GOT3 (cell line): Measurements from ENCODE around the gene ARL6IP5.

ENCODE experiments used
- DNase-seq: peaks from one replicate; lab custom pipeline; 2025; ENCODE audit warnings: mixed read lengths; lab: John Stamatoyannopoulos, UW

Gene ARL6IP5

GRCh38 chr3:69085833-69086722, 1.3 kb downstream of the ARL6IP5 start:
- peak; percentile 30 for DNase-seq

DNA sequence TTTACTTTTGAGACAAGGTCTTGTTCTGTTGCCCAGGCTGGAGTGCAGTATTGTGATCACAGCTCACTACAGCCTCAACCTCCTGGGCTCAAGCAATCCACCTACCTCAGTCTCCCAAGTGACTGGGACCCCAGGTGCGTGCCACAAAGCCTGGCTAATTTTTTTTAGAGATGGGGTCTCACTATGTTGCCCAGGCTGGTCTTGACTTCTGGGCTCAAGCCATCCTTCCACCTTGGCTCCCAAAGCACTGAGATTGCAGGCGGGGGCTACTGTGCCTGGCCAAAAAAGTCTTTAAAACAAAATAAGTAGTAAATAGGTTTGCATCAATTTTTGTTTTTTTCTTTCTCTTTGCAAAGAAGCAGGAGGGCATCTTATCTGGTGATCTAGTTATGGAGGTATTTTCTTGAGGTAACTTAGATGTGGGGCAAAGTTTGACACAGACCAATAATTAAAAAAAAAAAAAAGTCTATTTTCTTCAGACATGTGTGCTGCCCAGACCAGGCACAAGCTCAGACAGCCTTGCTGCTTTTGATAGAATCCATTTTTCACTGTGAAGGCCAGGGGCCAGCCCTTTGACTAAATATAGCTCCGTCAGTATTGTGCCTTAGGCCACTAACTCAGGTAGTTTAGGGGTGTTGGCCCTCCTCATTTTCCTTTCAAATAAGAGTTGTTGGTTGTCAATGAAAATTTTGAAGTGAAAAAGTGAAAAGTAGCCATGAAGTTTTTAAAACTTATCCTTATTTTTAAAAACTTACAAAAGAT, 2.5 kb downstream of the ARL6IP5 start:
- DNase-seq = no peak

- no peak for DNase-seq
Measured at GRCh38 chr3:69088063-69088462, 3.3 kb downstream of the ARL6IP5 start.

- no peak for DNase-seq
Measured at GRCh38 chr3:69090021-69090420, 5.3 kb downstream of the ARL6IP5 start.

GRCh38 chr3:69091389-69092029, 6.8 kb downstream of the ARL6IP5 start:
- DNase-seq = no peak

DNA sequence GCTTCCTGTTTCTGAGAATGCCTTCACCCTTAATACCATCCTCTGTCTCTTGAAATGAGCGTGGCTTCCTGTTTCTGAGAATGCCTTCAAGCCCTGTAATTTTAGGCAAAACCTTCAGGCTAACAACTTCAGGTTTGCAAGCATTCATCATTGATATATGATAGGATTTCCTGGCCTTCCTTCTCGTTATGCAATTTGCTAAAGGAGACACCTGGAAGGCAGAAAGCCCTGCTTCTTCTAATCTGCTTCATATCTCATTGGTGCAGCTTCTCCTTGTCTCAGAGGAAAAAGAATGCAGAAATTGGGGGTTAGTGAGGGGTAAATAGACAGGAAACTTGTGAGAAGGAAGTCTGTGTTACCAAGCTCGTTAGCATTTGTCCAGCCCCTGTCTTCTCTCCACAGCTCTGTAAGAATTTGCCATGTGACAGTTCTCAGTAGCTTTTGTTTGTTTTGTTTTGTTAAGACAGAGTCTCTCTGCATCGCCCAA, 7.3 kb downstream of the ARL6IP5 start:
- DNase-seq = no peak

DNA sequence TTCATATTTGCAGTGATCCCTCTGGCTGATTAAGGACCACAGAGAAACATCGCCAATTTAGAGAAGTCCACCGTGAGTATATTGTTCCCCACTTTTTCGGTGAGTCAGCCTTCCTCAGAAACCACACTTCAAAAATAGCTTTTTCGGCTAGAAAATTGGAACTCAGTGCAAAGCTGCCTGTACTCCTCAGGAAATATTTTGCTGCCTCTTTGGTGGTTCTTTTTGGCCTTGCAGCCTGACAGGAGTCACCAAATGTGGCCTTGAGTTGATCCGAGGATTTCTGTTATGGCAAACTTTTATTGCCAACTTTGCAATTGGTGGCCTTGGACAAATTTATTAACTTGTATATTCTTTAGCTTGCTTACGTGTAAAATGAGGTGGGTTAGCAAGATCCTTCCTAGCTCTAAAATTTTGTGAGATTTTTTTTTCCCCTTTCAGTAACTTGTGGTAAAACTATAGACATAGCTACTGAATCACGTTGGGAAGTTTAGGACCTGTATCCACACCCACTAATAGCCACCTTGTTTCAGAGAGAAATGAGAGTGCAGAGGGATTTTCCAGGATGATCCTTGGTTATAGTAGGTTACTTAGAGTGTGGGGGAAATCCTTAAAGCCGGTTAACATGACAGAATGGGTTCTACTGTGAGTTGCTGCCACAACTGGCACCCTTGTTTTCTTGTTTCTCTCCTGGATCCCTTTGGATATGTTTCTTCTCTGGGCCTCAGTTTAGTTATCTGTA, 9.9 kb downstream of the ARL6IP5 start:
- DNase-seq = no peak

DNA sequence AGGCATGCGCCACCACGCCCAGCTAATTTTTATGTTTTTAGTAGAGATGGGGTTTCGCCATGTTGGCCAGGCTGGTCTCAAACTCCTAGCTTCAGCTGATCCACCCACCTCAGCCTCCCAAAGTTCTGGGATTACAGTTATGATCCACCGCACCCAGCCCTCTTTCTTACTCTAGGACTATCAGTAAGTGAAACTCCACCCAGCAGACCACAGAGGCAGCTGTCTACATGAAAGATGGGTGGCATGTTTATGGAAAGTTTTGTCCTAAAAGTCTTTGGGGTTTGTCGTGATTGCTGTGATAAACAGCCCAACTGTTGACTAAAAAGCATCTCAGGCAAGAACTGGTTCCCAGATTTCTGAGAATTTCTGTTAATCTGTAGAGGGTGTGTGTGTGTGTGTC, 10.9 kb downstream of the ARL6IP5 start:
- no peak for DNase-seq

- no peak for DNase-seq
Measured at GRCh38 chr3:69096299-69096698, 11.6 kb downstream of the ARL6IP5 start.

GRCh38 chr3:69097407-69098086, 12.8 kb downstream of the ARL6IP5 start:
- no peak for DNase-seq

DNA sequence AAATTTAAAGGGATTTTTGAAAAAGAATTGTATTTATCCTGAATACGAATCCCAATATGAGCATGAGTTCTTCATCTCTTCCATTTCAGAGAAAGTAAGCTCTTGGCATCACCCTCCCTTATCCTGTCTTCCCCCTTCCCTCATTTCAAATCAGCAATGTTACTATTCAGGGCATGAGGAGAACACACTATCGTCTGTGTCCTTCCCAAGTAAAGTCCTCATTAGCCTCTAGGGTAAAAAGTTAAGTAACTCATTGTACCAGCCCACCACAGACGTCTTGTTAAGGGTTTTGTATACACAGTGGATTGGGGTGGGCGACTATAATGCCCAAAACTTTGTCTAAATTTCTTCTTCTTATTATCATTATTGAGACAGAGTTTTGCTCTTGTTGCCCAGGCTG, 14.8 kb downstream of the ARL6IP5 start:
- no peak for DNase-seq

- no peak for DNase-seq
Measured at GRCh38 chr3:69102384-69102783, 17.6 kb downstream of the ARL6IP5 start.

DNA sequence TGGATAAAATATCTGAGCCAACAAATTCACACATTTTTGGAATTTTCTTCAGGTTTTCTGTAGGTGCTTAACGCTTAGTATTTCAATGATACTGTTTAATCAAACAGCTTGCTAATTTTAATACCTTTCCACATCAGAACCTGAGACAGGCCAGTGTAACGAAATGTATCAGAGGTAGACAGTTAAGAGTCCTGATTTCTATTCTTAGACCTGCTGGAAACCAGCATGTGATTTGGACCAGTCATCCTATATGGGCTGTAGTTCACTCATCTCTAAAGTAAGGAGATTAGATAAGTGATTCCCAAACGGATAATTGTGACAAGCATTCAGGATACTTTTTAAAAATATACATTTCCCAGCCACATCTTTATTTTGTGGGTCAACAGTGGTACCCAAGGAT, 18.4 kb downstream of the ARL6IP5 start:
- DNase-seq = no peak

DNA sequence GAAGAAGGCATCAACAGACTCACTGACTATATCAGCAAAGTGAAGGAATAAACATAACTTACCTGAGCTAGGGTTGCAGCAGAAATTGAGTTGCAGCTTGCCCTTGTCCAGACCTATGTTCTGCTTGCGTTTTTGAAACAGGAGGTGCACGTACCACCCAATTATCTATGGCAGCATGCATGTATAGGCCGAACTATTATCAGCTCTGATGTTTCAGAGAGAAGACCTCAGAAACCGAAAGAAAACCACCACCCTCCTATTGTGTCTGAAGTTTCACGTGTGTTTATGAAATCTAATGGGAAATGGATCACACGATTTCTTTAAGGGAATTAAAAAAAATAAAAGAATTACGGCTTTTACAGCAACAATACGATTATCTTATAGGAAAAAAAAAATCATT, 19.8 kb downstream of the ARL6IP5 start:
- DNase-seq = no peak

DNA sequence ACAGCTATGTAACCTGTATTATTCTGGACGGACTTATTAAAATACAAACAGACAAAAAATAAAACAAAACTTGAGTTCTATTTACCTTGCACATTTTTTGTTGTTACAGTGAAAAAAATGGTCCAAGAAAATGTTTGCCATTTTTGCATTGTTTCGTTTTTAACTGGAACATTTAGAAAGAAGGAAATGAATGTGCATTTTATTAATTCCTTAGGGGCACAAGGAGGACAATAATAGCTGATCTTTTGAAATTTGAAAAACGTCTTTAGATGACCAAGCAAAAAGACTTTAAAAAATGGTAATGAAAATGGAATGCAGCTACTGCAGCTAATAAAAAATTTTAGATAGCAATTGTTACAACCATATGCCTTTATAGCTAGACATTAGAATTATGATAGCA, 20.6 kb downstream of the ARL6IP5 start:
- no peak for DNase-seq

DNA sequence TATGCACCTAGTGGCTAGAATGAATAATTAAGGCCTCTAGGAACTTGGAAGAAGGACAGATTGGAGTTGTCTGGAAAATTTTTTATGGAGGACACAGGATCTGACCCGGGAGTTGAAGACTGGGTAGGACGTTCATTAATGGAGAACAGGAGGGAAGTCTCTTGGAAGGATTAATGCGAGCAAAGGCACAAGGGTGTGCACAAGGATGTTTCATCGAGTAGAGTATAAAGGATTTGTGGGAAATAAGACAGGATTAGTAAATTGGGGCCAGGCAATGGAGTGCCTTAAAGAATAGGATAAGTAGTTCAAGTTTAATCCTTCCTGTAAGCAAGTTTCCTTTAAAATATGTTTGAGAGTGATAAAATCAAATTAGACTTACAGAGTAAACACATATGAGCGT, 23.1 kb downstream of the ARL6IP5 start:
- DNase-seq = no peak

GRCh38 chr3:69108811-69109210, 24.1 kb downstream of the ARL6IP5 start:
- no peak for DNase-seq

DNA sequence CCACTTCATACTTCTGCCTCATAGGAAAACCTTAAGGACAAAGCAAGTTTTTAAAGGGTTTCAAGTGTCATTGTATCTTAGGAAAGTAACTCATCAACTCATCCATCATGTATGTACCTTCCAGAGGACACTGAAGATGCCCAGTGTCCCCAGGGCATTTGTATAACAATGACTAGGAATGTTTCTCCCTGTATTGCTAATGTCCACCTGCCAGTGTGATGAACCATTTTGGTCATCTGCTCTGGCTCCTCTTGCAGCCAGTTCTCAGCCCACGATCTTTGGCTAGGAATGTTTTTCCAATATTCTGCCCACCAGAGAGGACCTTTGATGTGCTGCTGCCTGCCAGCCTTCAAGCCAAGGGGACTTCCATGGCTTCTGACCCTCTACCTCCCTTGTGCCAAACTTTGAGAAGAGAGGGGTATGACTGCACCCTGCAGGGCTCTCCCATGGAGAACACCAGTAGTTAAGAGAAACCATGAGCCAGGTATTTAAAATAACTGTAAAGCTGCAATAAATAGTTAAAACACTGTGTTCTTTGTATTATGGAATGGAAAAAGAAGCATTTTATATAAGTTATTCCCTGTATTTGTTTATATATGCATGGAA, 26.3 kb downstream of the ARL6IP5 start:
- DNase-seq = no peak

DNA sequence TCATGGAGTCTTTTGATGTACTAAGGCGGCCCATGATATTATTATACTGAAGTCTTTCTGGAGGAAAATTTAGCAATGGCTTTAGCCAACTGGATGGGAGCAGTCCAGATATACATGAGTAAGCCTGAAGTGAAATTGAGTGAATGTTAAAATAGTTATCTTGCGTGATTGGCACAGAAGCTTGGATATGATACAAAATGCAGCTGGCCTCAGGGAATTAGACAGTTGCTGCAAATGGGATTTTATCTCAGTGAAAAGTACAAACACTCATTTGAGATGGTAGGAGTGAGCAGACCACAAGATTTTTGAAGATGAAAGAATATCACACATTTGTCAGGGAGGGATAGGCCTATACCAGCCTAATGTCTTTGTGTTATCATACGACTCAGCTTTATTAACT, 28.8 kb downstream of the ARL6IP5 start:
- DNase-seq = no peak

- DNase-seq = no peak
Measured at GRCh38 chr3:69115731-69116130, 31.0 kb downstream of the ARL6IP5 start.

DNA sequence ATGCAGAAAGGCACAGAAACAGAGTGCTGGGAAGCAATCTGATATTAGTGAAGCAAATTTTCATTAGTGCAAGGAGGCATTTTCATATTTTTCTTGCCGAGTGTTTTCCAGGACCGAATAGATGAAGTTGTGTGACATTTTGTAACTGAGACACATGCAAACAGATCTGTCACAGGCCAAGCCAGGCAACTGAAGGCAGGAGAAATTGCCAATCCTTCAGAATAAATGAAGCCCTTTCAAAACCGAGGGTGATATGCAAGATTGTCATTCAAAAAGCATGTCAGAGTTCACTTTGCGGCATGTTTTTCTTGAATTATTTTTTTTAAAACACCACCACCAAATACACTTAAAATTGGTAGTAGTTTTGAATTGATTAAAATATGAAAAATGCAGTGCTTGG, 31.4 kb downstream of the ARL6IP5 start:
- no peak for DNase-seq
